GM18868 (cell line): ENCODE data around the gene PRKAR1B.
A peak's percentile ranks its signal among the peaks of the same experiment; 100 is the strongest.

Experiments
- ATAC-seq: cut with Tn5 transposase; IDR thresholded peaks from one replicate; pipeline ENCODE4 v1.9.1; 2021; ENCODE audit warnings: mild to moderate bottlenecking, moderate library complexity; ENCODE audit not compliant: unreplicated experiment

PRKAR1B gene

DNA sequence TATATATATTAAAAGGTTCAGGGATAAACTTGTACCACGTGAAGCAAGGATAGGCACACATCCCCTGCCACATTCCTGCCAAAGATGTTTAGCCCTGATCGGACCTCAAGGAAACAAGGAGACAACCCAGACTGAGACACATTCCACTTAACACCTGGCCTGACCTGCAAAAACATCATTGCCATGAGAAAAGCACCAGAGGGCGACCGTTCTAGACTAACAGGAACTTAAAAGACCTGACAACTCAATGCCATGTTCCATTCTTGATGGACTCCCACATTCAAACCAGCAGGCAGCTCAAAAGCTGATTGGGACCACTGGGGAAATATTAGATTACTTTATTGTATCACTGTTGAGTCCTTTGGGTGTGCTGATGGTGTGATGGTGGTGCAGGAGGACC, 199.4 kb downstream of the PRKAR1B start:
- no peak for ATAC-seq

DNA sequence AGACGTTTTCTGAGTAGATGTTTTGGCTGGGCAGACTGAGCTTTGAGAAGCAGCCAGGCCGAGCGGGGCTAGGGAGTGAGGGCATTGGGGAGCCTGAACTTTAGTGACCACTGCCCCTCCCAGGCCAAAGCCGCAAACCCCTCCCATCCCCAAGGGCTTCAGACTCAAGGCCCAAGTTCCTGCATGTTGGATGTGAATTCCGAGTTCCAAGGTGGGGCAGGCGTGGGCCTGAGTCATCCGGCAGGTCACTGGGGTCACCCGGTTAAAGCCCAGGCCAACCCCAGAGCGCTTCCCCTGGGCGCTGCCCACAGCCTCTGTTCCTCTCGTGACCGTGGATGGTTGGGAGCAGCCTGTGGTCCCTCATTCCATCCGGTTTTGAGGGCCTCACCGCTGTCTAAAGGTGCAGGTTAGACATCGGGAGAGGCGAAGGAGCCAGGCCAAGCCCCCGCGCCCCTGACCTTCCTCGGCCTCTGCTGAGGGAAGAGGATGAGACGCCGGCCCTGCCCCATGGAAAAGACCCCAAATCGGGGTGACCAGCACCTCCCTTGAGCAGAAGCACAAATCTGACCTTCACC, 200.5 kb downstream of the PRKAR1B start:
- no peak for ATAC-seq

- ATAC-seq, result no peak
These were observed 201.3 kb downstream of the PRKAR1B start for GRCh38 chr7:525740-526139.

- ATAC-seq, result no peak
These were observed 202.3 kb downstream of the PRKAR1B start for GRCh38 chr7:524800-525199.

DNA sequence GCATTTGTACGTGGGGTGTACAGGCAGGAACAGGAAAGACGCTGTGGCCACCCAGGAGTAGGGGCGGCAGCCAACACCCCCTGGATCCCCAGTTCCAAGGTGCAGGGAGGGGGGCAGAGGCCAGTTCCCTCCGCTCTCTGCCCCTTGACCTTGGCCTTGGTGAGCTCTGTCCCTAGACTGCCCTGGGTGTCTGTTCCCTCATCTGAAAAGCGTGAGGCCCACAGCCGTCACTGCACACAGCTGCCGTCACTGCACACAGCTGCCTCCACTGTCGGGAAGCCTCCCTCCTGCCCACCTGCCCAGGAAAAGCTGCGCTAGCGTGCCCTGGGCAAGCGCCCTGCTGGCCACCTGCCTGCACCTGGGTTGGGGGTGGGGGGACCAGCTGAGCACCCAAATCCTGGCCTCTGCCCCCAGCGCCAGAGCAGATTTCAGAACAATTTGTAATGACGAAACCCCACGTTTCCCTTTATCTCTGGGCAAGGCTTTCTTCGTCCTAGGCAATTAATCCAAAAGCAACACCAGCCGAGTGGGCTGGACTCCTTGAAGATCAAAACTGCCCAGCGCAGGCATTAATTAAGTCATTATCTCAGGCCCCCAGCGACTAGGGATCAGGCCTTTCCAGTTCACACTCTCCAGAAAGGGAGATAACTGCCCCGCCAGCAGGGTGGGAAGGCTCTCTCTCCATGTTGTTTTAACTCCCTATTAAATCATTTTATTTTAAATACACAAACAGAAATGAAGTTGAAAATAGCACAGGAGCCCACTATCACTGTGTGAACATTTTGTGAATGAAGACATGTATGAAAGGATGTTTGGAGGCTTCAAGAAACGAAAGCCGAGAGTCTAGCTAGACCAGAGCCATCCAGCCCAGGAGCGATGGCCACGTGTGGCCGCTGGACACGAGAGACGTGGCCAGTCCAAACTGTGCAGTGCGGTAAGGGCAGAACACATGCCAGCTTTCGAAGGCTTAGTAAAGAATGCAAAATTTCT, 203.4 kb downstream of the PRKAR1B start:
- ATAC-seq, result no peak

DNA sequence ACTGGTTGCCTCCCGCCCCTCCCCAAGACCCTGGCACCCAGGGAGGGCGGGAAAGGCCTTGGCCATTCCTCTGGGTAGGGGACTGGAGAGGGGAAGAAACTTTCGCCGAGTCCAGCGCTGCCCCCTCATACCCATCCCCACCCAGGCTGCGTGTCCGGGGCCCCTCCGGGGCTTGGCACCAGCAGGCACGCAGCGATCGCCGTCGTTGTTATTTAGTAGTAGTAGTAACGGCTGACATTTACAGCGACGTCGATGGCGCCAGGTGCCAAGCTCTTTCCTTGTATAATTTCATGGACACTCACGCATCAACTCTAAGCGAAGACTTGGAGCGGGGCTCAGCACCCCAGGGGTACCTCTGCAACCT, 204.1 kb downstream of the PRKAR1B start:
- no peak for ATAC-seq

GRCh38 chr7:522071-522950, 204.8 kb downstream of the PRKAR1B start:
- ATAC-seq, result peak; percentile 33

GRCh38 chr7:521221-522070, 205.6 kb downstream of the PRKAR1B start:
- no peak for ATAC-seq

- ATAC-seq, result no peak
These were observed 206.4 kb downstream of the PRKAR1B start for GRCh38 chr7:520503-521161.

GRCh38 chr7:519484-520390, 207.3 kb downstream of the PRKAR1B start, which contains the start of gene PDGFA:
TSS of gene PDGFA (minus strand) at chr7:519846. CDS start at chr7:519001, 845 bp downstream.
- no peak for ATAC-seq

GRCh38 chr7:518630-519483, 208.2 kb downstream of the PRKAR1B start:
- no peak for ATAC-seq

DNA sequence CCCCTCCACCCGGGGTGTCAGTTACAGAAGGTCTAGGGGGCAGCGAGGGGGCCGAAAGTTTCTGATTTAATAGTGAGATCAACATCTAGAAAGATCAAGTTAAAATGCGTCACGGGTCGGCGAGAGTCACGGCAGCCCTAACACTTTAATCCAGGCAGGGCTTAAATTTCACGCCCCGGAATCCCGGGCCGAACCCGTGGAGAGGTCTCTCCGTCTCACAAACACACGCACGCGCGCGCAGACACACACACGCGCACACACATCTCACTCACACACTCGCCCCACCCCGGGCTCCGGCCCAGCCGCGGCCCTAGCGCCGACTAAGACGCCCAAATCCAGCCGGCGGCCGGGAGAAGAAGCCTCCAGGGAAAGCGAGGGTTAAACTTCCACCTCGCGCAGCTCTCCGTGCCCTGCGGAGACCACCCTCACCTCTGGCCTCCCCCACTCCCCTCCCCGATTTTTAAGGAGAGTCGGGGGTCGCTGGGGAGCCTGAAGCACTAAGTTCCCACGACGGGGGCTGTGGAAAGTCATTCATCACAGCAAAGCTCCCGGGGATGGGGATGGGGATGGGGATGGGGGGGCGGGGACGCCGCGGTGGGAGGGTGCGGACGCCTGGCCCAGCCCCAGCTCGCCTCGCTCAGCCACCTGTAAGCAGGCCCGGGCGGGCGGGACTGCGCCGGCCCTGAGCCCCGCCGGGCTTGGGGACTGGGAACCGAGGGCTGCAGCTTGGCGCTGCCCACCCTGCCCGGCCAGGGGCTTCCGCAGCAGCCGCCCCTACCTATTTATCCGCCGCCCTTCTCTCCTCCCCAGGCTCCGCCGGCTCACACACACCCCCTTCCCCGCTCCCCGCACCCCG, 209.1 kb downstream of the PRKAR1B start:
- ATAC-seq, result no peak

- no peak for ATAC-seq
These were observed 210.2 kb downstream of the PRKAR1B start for GRCh38 chr7:516606-517456.

DNA sequence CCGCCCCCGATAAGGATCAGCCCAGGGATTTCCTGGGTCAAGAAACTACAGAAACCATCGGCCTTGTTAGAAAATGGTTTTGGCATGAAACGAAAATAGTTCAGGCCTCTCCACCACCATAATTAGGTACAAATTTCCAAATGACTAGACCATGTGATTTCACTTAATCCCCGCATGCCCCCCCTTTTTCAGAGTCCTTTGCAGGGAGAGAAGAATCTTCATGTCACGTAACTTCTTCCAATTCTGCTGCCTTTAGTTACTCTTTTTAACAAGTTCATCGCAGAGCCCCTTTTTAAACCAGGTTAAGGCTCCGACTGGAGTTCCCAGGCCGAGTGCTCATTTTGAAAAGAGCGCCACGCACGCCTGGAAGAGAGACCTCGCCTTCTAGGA, 210.9 kb downstream of the PRKAR1B start:
- ATAC-seq, result no peak

DNA sequence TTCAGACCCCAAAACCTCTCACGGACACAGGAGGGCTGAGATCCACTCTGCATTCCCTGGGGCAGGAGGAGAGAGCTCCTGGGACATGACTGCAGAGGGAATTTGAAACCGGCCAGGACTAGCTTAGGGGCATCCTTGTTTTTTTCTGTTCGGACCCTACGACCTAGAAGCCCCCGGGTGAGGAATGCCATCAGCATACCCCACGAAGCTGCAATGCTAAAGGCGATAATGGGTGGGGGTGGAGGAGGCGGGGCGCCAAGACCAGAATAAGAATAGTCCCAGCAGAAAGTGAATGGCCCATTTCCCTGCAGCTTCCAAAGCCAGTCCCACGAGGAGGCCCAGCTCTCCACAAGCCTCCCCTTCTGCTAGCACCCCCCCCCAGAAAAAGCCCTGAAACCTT, 211.5 kb downstream of the PRKAR1B start:
- ATAC-seq, result no peak
